ENCODE data around the gene MICB. TPM values are rescaled to one million over a fixed set of nuclear protein-coding genes. Genes with fewer than 3 reads are reported as not detected.

Gene MICB
- total RNA-seq, 4 donors from 2014 or later = 2.3 to 9.3 (median 3.8) TPM

DNA sequence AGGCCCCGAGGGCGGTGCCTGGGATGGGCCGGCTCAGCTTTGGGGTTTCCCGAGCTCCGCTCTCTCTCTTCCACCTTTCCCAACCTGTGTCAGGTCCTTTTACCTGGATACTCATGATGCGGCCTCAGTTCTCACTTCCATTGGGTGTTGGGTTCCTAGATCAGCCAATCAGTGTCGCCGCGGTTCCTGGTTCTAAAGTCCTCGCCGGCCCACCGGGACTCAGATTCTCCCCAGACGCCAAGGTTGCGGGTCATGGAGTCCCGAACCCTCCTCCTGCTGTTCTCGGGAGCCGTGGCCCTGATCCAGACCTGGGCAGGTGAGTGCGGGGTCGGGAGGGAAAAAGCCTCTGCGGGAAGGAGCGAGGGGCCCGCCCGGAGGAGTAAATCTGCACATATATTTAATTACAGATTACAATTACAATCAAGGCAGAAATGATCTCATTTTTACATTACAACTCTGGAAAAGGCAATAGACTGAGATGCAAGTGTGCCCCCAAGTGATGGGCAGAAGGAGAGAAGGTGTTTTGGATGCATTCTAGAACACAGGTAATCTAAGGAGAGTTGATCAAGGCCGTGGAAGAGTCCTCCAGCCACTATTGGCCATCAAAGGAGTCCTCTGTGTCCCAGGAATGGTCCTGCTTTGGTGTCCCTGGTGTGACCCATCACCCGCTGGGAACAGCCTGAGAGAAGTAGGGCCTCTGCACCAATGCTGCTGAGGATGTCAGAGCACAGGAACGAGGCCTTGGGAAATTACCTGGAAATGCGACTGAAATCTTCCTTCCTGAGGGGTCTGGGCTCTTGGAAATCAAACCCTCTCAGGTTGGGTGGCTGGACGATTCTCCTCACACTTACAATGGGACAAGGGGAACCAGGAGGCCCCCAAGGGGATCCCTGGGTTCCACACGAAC, 34.7 kb upstream of the MICB start:
- TF ChIP-seq, protein P1, sequence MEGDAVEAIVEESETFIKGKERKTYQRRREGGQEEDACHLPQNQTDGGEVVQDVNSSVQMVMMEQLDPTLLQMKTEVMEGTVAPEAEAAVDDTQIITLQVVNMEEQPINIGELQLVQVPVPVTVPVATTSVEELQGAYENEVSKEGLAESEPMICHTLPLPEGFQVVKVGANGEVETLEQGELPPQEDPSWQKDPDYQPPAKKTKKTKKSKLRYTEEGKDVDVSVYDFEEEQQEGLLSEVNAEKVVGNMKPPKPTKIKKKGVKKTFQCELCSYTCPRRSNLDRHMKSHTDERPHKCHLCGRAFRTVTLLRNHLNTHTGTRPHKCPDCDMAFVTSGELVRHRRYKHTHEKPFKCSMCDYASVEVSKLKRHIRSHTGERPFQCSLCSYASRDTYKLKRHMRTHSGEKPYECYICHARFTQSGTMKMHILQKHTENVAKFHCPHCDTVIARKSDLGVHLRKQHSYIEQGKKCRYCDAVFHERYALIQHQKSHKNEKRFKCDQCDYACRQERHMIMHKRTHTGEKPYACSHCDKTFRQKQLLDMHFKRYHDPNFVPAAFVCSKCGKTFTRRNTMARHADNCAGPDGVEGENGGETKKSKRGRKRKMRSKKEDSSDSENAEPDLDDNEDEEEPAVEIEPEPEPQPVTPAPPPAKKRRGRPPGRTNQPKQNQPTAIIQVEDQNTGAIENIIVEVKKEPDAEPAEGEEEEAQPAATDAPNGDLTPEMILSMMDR (IDR thresholded peaks at IDR 0.05; ENCODE audit: low read depth) = no peak

DNA sequence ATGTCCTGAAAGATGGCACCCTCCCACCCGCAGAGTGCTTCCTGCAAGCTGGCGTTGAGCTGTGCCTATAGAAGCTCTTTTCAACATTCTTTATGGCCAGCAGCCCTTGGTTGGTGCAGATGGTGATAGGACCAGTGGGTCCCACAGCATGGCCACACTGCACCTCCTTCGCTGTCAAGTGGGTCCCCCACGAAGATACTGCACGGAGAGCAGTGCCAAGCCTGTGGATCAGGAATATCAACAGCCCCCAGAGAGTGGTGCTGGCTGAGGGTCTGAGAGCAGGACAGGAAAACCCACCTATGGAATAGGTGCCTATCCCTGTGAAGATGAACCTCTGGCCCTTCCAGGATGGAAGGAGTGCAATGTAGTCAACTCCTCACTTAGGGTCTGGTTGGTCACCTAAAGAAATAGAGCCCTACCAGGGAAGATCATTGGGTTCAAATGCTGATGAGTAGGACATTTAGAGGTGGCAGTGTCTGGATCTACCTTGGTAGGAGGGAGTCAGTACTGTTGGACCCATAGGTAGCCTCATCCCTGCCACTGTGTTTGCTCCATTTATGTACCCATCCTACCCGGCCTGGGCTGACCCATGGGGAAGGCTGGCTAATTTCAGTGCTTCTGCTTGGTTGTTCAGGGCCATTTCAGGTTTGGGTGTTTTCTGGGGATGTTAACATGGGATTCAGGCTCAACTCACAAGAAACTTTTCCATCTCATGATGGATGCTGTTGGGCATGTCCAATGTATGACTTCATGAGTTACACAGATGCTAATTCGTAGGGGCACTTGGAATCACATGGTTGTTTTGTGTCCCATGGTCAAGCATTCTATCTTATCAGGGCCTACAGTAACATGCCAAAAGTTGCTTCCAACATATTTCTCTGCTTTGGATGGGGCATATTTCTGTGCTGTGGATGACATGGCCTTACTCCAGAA, 33.4 kb upstream of the MICB start:
- TF ChIP-seq, protein P1 (IDR thresholded peaks at IDR 0.05; ENCODE audit: low read depth) = no peak

DNA sequence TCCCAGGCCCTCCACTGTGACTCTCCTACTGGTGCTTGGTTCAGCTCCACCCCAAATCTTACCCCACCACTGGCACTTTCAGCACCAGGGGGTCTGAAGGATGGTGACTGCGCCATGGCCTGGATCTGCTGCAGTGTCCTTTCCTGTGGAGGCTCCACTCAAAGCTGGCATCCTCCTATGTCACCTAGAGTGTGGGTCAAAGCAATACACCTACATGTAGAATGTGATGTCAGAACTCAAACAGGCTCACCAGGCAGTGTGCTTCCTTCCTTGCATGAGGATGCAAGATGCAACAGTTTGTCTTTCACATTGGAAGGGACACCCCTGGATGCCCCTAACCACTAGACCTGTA, 32.8 kb upstream of the MICB start:
- TF ChIP-seq, protein P1 (IDR thresholded peaks at IDR 0.05; ENCODE audit: low read depth) = no peak

- TF ChIP-seq, protein P1 (IDR thresholded peaks at IDR 0.05; ENCODE audit: low read depth) = no peak
Observed at GRCh38 chr6:31465718-31466117, 32.2 kb upstream of the MICB start.

DNA sequence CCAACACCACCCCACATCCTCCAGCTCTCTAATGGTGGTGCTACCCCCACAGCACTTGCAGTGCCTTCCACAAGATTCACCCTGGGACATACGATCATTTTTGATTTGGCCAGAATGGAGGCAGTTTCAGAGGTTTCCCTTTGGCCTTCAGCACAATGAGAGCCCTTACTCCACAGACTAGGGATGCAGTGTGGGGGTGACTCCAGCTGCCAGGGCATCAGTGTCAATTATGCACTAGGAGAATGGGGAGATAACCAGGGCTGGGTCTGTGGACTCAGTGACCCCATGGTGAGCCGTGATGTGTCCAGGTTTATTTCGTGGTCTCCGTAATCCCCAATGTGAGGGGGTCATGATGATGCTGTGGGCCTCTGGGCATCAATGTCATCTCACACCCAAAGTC, 31.5 kb upstream of the MICB start:
- TF ChIP-seq, protein P1 (IDR thresholded peaks at IDR 0.05; ENCODE audit: low read depth) = no peak

GRCh38 chr6:31467151-31467550, 30.8 kb upstream of the MICB start:
- TF ChIP-seq, protein P1 (IDR thresholded peaks at IDR 0.05; ENCODE audit: low read depth) = no peak

DNA sequence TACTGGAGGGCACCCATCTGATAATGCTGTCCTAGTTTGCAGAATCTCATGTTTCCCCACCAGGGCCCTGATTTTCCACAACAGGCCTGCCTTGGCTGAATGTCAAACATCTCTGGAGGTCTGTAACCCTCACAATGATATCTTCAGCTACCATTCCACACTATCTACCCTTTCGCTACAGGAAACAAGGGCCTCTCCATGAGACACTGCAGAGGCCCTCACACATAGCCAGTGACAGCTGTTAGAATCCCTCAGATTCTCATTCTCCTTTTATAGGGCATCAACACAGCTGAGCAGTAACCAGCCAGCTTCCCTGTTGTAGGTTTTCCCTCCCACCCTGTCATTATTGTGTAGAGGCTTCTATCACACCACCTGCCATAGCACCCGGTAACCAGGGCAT, 29.6 kb upstream of the MICB start:
- TF ChIP-seq, protein P1 (IDR thresholded peaks at IDR 0.05; ENCODE audit: low read depth) = no peak

Data from subcutaneous adipose tissue (tissue), 4 donors.